Spleen (tissue), 11 donors: ENCODE data around the gene IGF2. TPM values are rescaled to one million over a fixed set of nuclear protein-coding genes. Genes with fewer than 3 reads are reported as not detected.

Experiments used
- DNase-seq: peaks from one replicate; pipeline ENCODE4 v3.0.0-alpha.2; 2020
- H3K27ac ChIP-seq, 8 donors: fragments of 200-600 bp; sonication (generic) in 7 of 8; 1 replicate in 4 of 8; 2 replicates in 4 of 8; pipeline versions ENCODE4 v1.5.0 to v1.8.0; 2016 to 2021; ENCODE audit warnings: inconsistent platforms in 4 of 8, mild to moderate bottlenecking in 4 of 8, moderate library complexity in 1 of 8
- H3K27me3 ChIP-seq, 7 donors: fragments of 200-600 bp; sonication (generic) in 6 of 7; replicated peaks in 1 of 7; 1 replicate in 4 of 7; 2 replicates in 3 of 7; pipeline versions ENCODE4 v1.5.0 to v1.8.0; 2016 to 2021; ENCODE audit warnings: inconsistent platforms in 3 of 7, mild to moderate bottlenecking in 1 of 7
- H3K36me3 ChIP-seq, 6 donors: fragments of 200-600 bp; sonication (generic) in 5 of 6; 1 replicate in 4 of 6; 2 replicates in 2 of 6; pipeline versions ENCODE4 v1.5.0 to v1.8.0; 2016 to 2021; ENCODE audit warnings: inconsistent platforms in 2 of 6
- H3K4me1 ChIP-seq, 6 donors: fragments of 200-600 bp; sonication (generic) in 5 of 6; 1 replicate in 3 of 6; 2 replicates in 3 of 6; pipeline versions ENCODE4 v1.5.0 to v1.8.0; 2016 to 2021; ENCODE audit warnings: inconsistent platforms in 3 of 6
- H3K4me3 ChIP-seq, 8 donors: fragments of 200-600 bp; sonication (generic) in 7 of 8; 1 replicate in 4 of 8; 2 replicates in 4 of 8; pipeline versions ENCODE4 v1.5.0 to v1.8.0; 2016 to 2021; ENCODE audit warnings: inconsistent platforms in 4 of 8, mild to moderate bottlenecking in 4 of 8, moderate library complexity in 2 of 8
- H3K9me3 ChIP-seq, 8 donors: fragments of 200-600 bp; sonication (generic) in 7 of 8; 1 replicate in 4 of 8; 2 replicates in 4 of 8; pipeline versions ENCODE4 v1.5.0 to v1.8.0; 2016 to 2021; ENCODE audit warnings: inconsistent platforms in 4 of 8
- POLR2A ChIP-seq, 3 donors: fragments of 450-650 bp; IDR thresholded peaks; one replicate each; pipeline ENCODE4 v1.5.1; 2017; ENCODE audit warnings: antibody characterized with exemption in 3 of 3, mild to moderate bottlenecking in 1 of 3
- POLR2AphosphoS5 ChIP-seq, 3 donors: sonication (generic); formaldehyde crosslinking; IDR thresholded peaks; one replicate each; pipeline ENCODE4 v1.5.1; 2017; ENCODE audit warnings: antibody characterized with exemption in 3 of 3
- WGBS, 5 donors: extraction: QIAGEN DNeasy Blood & Tissue Kit in 3 of 5; methylation state at CpG; one replicate each; pipeline versions ENCODE4 v1.1.5 to v1.1.7; 2013 to 2018; 5-methylcytosine and 5-hydroxymethylcytosine counted together
- intact Hi-C: fragments of 100-400 bp; cut with DNase I; formaldehyde crosslinking; loops from one replicate; pipeline ENCODE4 v1.15.0; 2023; ENCODE audit warnings: low total_unique reads
- polyA plus RNA-seq, 3 donors: library from polyadenylated mRNA; stranded (reverse); fragments of 200-250 nt; gene quantifications; one replicate each; pipeline ENCODE4 v1.2.1, GENCODE V29; 2013
- total RNA-seq, 7 donors: library from RNA; depleted of rRNA in 3 of 7; stranded (reverse); fragments of >200 nt in 3 of 7; fragmentation: NEBNext Ultra II Directional in 4 of 7; extraction: Animal tissue kit (Norgen Biotek cat#: 25700) in 4 of 7; gene quantifications; one replicate each; pipeline versions ENCODE4 v1.1.0 to v1.2.1, GENCODE V29; 2016 to 2021
- TF ChIP-seq, protein P1 (sequence below), 11 experiments: fragments of 200-600 bp in 7 of 11; fragments of 450-650 bp in 4 of 11; sonication (generic) in 4 of 11; IDR thresholded peaks in 8 of 11; conservative IDR thresholded peaks in 3 of 11; 1 replicate in 7 of 11; 2 replicates in 4 of 11; pipeline versions ENCODE4 v1.4.0 to v1.8.0; 2016 to 2021; ENCODE audit warnings: antibody characterized with exemption in 11 of 11, inconsistent platforms in 4 of 11, mild to moderate bottlenecking in 1 of 11
- donor health status: healthy with polysubstance abuse.
- donor health status: DM: no; HTN: no; CAD: no; lungs with moderate emphysema.
- donor health status: DM: no; HTN: no; CAD: no.
- donor health status: Bipolar disorder and iron deficiency.
- donor health status: healthy.
- donor health status: DM: no; HTN: no; CAD: no.
- donor health status: DM: yes; HTN: yes; CAD: no.

IGF2 gene
- total and polyA plus RNA-seq, 10 donors: 0.74 to 66.6 (median 13.7) TPM

DNA sequence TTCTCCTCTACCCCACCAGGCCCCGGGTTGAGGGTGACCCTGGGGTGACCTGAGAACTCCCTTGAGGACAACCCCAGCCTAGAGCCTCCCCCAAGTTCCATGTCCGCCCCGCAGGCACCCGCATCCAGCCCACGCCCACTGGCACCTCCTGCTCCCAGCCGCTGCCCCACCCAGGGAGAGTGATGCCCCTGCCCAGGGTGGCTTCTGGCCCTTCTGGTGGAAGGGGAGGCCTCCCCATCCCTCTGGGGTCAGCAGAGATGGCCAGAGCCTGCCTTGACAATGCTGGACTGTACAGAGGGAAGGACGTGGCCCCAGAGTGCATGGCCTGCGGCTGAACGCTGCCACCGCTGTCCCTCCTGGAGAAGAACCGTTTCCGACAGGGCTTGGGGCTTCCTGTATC lies 33.5 kb upstream of the IGF2 start:
- no peak for DNase-seq
- H3K27ac ChIP-seq: no peak overlapping the region
- WGBS, 5 donors: 79 to 88% (median 83%) methylated on average over 10 to 12 of the region's 12 CpGs

DNA sequence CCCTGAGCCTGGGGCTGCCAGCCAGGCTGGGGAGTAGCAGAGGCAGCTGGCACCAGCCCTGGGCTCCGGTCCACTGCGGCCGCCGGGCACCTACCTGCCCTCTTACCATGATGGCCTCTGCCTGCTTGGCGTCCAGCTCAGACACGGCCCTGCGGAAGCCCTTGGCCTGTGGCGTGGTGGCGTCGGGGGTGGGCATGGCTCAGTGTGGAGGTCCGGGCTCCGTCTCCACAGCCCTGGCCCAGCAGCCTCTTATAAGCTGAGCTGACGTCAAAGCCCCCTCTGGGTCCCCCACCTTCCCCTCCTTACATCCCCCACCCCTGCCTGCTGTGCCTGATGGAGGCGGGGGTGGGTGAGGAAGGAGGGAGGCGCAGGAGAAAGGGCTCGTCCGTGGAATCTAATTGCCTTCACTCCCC lies 32.4 kb upstream of the IGF2 start, which contains the start of gene TH:
Gene TH (minus strand): TSS at position 225 of the 413 bp plus-strand sequence. CDS start 29 bp downstream, at position 196.
- peaks cover 0 to 5% (median 3%) of the 10 kb centered on the region in 6 donors for H3K4me1 ChIP-seq
- no peaks in the 10 kb centered on the region for H3K9me3 ChIP-seq
- DNase-seq: no peak
- H3K4me3 ChIP-seq: no peak within 1 kb of the TSS
- H3K27ac ChIP-seq: no peak within 1 kb of the TSS
- TF ChIP-seq POLR2AphosphoS5 (IDR thresholded peaks at IDR 0.05) (no peak), POLR2A (IDR thresholded peaks at IDR 0.05) (no peak)
- TF ChIP-seq, protein P1, sequence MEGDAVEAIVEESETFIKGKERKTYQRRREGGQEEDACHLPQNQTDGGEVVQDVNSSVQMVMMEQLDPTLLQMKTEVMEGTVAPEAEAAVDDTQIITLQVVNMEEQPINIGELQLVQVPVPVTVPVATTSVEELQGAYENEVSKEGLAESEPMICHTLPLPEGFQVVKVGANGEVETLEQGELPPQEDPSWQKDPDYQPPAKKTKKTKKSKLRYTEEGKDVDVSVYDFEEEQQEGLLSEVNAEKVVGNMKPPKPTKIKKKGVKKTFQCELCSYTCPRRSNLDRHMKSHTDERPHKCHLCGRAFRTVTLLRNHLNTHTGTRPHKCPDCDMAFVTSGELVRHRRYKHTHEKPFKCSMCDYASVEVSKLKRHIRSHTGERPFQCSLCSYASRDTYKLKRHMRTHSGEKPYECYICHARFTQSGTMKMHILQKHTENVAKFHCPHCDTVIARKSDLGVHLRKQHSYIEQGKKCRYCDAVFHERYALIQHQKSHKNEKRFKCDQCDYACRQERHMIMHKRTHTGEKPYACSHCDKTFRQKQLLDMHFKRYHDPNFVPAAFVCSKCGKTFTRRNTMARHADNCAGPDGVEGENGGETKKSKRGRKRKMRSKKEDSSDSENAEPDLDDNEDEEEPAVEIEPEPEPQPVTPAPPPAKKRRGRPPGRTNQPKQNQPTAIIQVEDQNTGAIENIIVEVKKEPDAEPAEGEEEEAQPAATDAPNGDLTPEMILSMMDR (IDR thresholded peaks at IDR 0.05 in 8 of 11, conservative IDR thresholded peaks at IDR 0.05 in 3 of 11): no peak
- intact Hi-C loops: no loop called here
- 71 to 82% (median 80%) methylated on average over 1 to 17 of the region's 17 CpGs for WGBS, 5 donors
- H3K36me3 ChIP-seq: no peaks in the 10 kb centered on the region
- H3K27me3 ChIP-seq: peaks cover 0 to 60% (median 2%) of the 10 kb centered on the region in 7 donors

More for the DNA sequence above, 33.5 kb upstream of the IGF2 start:
- Histone ChIP-seq H3K36me3 (no peaks in the 10 kb centered on the region), H3K4me3 (no peak overlapping the region), H3K9me3 (no peaks in the 10 kb centered on the region), H3K27me3 (peaks cover 0 to 49% (median 0%) of the 10 kb centered on the region in 7 donors), H3K4me1 (no peaks in the 10 kb centered on the region)
- intact Hi-C loops: no loop called here
- no peak for TF ChIP-seq POLR2A (IDR thresholded peaks at IDR 0.05)
- TF ChIP-seq, protein P1 (IDR thresholded peaks at IDR 0.05 in 8 of 11, conservative IDR thresholded peaks at IDR 0.05 in 3 of 11): no peak
- TF ChIP-seq POLR2AphosphoS5 (IDR thresholded peaks at IDR 0.05): no peak

- Histone ChIP-seq H3K4me3 (no peak overlapping the region), H3K36me3 (no peaks in the 10 kb centered on the region), H3K4me1 (peaks cover 4 to 15% (median 11%) of the 10 kb centered on the region in 6 donors), H3K27me3 (peaks cover 0 to 77% (median 12%) of the 10 kb centered on the region in 7 donors), H3K9me3 (no peaks in the 10 kb centered on the region), H3K27ac (no peak overlapping the region)
- WGBS, 5 donors: 69 to 81% (median 73%) methylated on average over 37 to 45 of the region's 45 CpGs
- intact Hi-C loops: no loop called here
- TF ChIP-seq POLR2AphosphoS5 (IDR thresholded peaks at IDR 0.05): no peak
- TF ChIP-seq POLR2A (IDR thresholded peaks at IDR 0.05): no peak
- TF ChIP-seq, protein P1 (IDR thresholded peaks at IDR 0.05 in 8 of 11, conservative IDR thresholded peaks at IDR 0.05 in 3 of 11): no peak
- DNase-seq: no peak
Observed at GRCh38 chr11:2169626-2170570, 30.7 kb upstream of the IGF2 start.

GRCh38 chr11:2169005-2169378 lies 29.8 kb upstream of the IGF2 start:
- 45 to 81% (median 75%) methylated on average over 4 to 10 of the region's 10 CpGs for WGBS, 5 donors
- no peaks in the 10 kb centered on the region for H3K9me3 ChIP-seq
- no peak overlapping the region for H3K4me3 ChIP-seq
- intact Hi-C loops: no loop called here
- TF ChIP-seq POLR2AphosphoS5 (IDR thresholded peaks at IDR 0.05): no peak
- TF ChIP-seq, protein P1 (IDR thresholded peaks at IDR 0.05 in 8 of 11, conservative IDR thresholded peaks at IDR 0.05 in 3 of 11): no peak
- no peak for TF ChIP-seq POLR2A (IDR thresholded peaks at IDR 0.05)
- H3K4me1 ChIP-seq: peaks cover 4 to 15% (median 11%) of the 10 kb centered on the region in 6 donors
- H3K27me3 ChIP-seq: peaks cover 0 to 84% (median 12%) of the 10 kb centered on the region in 7 donors
- H3K36me3 ChIP-seq: no peaks in the 10 kb centered on the region
- DNase-seq: no peak
- H3K27ac ChIP-seq: no peak overlapping the region
